ENCODE results near the gene TOP2B. TPM values are rescaled to one million over a fixed set of nuclear protein-coding genes. Genes with fewer than 3 reads are reported as not detected.
A peak's percentile ranks its signal among the peaks of the same experiment; 100 is the strongest.

The TOP2B gene
- total and polyA plus RNA-seq, 12 donors = 34.2 to 126 (median 101) TPM

GRCh38 chr3:25568525-25569078, 96.1 kb downstream of the TOP2B start:
- H3K9me3 ChIP-seq = no peaks in the 10 kb centered on the region
- 72 to 80% methylated on average over 10 of the region's 10 CpGs for WGBS, 2 donors
- peak in 1 of 2 donors; percentile 39 for DNase-seq
- intact Hi-C loops (cut with DNase I) = no loop called here
- no peaks in the 10 kb centered on the region for H3K27me3 ChIP-seq
- ATAC-seq = peak in 7 of 8 donors; percentile 10 to 90 (median 31)
- H3K4me1 ChIP-seq = peaks cover 5 to 36% (median 15%) of the 10 kb centered on the region in 9 donors
- TF ChIP-seq CTCF (IDR thresholded peaks at IDR 0.05) = no peak
- no peak overlapping the region for H3K4me3 ChIP-seq
- H3K36me3 ChIP-seq = peaks cover 0 to 23% (median 0%) of the 10 kb centered on the region in 9 donors
- H3K27ac ChIP-seq = peak overlapping the region in 5 of 10 donors; percentile 9 to 63 (median 28)

- Histone ChIP-seq H3K4me3 (no peak overlapping the region), H3K4me1 (peaks cover 0 to 30% (median 12%) of the 10 kb centered on the region in 9 donors), H3K27me3 (no peaks in the 10 kb centered on the region), H3K27ac (peak overlapping the region in 4 of 10 donors; percentile 19 to 63 (median 36)), H3K9me3 (no peaks in the 10 kb centered on the region), H3K36me3 (peaks cover 0 to 23% (median 0%) of the 10 kb centered on the region in 9 donors)
- DNase-seq (no peak), ATAC-seq (no peak)
- no peak for TF ChIP-seq CTCF (IDR thresholded peaks at IDR 0.05)
- intact Hi-C loops (cut with DNase I) = no loop called here
- 90 to 93% methylated on average over 14 of the region's 14 CpGs for WGBS, 2 donors
These were observed 96.7 kb downstream of the TOP2B start for GRCh38 chr3:25567806-25568524.

- intact Hi-C loops (cut with DNase I) = no loop called here
- H3K27ac ChIP-seq = no peak overlapping the region
- 81 to 84% methylated on average over 10 of the region's 10 CpGs for WGBS, 2 donors
These were observed 97.3 kb downstream of the TOP2B start for GRCh38 chr3:25567388-25567787.

More at GRCh38 chr3:25567388-25567787, 97.3 kb downstream of the TOP2B start:
- peaks cover 0 to 23% (median 0%) of the 10 kb centered on the region in 9 donors for H3K36me3 ChIP-seq
- DNase-seq (no peak), ATAC-seq (no peak)
- no peak for TF ChIP-seq CTCF (IDR thresholded peaks at IDR 0.05)
- no peaks in the 10 kb centered on the region for H3K9me3 ChIP-seq
- peaks cover 0 to 29% (median 11%) of the 10 kb centered on the region in 9 donors for H3K4me1 ChIP-seq
- no peaks in the 10 kb centered on the region for H3K27me3 ChIP-seq
- no peak overlapping the region for H3K4me3 ChIP-seq

Measured in heart right ventricle (tissue), 16 donors.